K562 (cell line): ENCODE measurements around the gene FGF22. TPM values are rescaled to one million over a fixed set of nuclear protein-coding genes. Genes with fewer than 3 reads are reported as not detected.

Source experiments
- ARID3A ChIP-seq: IDR thresholded peaks from 2 replicates; pipeline ENCODE4 v1.6.1; 2012; ENCODE audit warnings: low read depth, low read length, improper control_type of control experiment, borderline replicate concordance
- BHLHE40 ChIP-seq: IDR thresholded peaks from 2 replicates; pipeline ENCODE4 v1.6.1; 2011; ENCODE audit warnings: low read length, improper control_type of control experiment
- ERF ChIP-seq: fragments of 450-650 bp; formaldehyde crosslinking; IDR thresholded peaks from 2 replicates; pipeline ENCODE4 v1.4.0; 2020; ENCODE audit warnings: mild to moderate bottlenecking, mixed read lengths
- GTF2F1 ChIP-seq: IDR thresholded peaks from 2 replicates; pipeline ENCODE4 v1.6.1; 2011; ENCODE audit warnings: low read depth, low read length, improper control_type of control experiment
- HEY1 ChIP-seq: fragments of 250-450 bp; sonication (Bioruptor Pico); IDR thresholded peaks from 2 replicates; pipeline ENCODE4 v1.5.0; 2020; ENCODE audit warnings: mild to moderate bottlenecking, moderate library complexity, borderline replicate concordance
- JUN ChIP-seq, 2 experiments: sonication (generic) in 1 of 2; formaldehyde crosslinking in 1 of 2; IDR thresholded peaks; 2 replicates each; pipeline versions ENCODE4 v1.6.1 to v1.8.0; 2012 to 2022; ENCODE audit warnings: borderline replicate concordance in 2 of 2, mild to moderate bottlenecking in 2 of 2, improper control_type of control experiment in 1 of 2, low read depth in 1 of 2, low read length in 1 of 2, missing genetic modification reagents in 1 of 2
- MITF ChIP-seq: IDR thresholded peaks from 2 replicates; pipeline ENCODE4 v1.6.1; 2014; ENCODE audit warnings: antibody characterized with exemption
- MYNN ChIP-seq, 2 experiments: sonication (generic); formaldehyde crosslinking in 1 of 2; IDR thresholded peaks; 2 replicates each; pipeline versions ENCODE4 v1.5.0 to v1.6.1; 2016 to 2020; ENCODE audit warnings: antibody characterized with exemption in 1 of 2, missing genetic modification reagents in 1 of 2
- NFE2 ChIP-seq: IDR thresholded peaks from 2 replicates; pipeline ENCODE4 v1.6.1; 2014; ENCODE audit warnings: antibody characterized with exemption, low read depth
- NFRKB ChIP-seq: fragments of 450-650 bp; IDR thresholded peaks from 2 replicates; pipeline ENCODE4 v1.6.1; 2016; ENCODE audit warnings: low read depth
- SMAD1 ChIP-seq: fragments of 150-350 bp; IDR thresholded peaks from 2 replicates; pipeline ENCODE4 v1.6.1; 2014; ENCODE audit warnings: low read length, low read depth; ENCODE audit not compliant: partially characterized antibody
- TCFL5 ChIP-seq: fragments of 250-450 bp; sonication (Bioruptor Pico); conservative IDR thresholded peaks from 2 replicates; pipeline ENCODE4 v1.6.1; 2021; ENCODE audit warnings: mild to moderate bottlenecking, moderate library complexity, matching md5 sums
- THRB ChIP-seq: fragments of 450-650 bp; formaldehyde crosslinking; conservative IDR thresholded peaks from 2 replicates; pipeline ENCODE4 v1.4.0; 2022; ENCODE audit warnings: mild to moderate bottlenecking, missing genetic modification characterization
- ZBTB5 ChIP-seq: fragments of 450-650 bp; IDR thresholded peaks from 2 replicates; pipeline ENCODE4 v1.6.1; 2017; ENCODE audit warnings: antibody characterized with exemption
- ZFX ChIP-seq: sonication (generic); formaldehyde crosslinking; IDR thresholded peaks from 2 replicates; pipeline ENCODE4 v1.8.0; 2022; ENCODE audit warnings: mild to moderate bottlenecking, missing genetic modification reagents, moderate library complexity
- ZNF507 ChIP-seq: conservative IDR thresholded peaks from 2 replicates; pipeline ENCODE4 v1.6.1; 2017; ENCODE audit warnings: missing genetic modification characterization, missing compliant biosample characterization
- ZNF639 ChIP-seq, 2 experiments: fragments of 200-800 bp in 1 of 2; sonication (Bioruptor generic) in 1 of 2; sonication (generic) in 1 of 2; formaldehyde crosslinking in 1 of 2; IDR thresholded peaks in 1 of 2; conservative IDR thresholded peaks in 1 of 2; 2 replicates each; pipeline versions ENCODE4 v1.5.0 to v1.6.1; 2016 to 2020; ENCODE audit warnings: missing compliant biosample characterization in 1 of 2, missing genetic modification characterization in 1 of 2, missing genetic modification reagents in 1 of 2
- ZNF644 ChIP-seq: fragments of 200-800 bp; sonication (Bioruptor generic); IDR thresholded peaks from 2 replicates; pipeline ENCODE4 v1.6.1; 2016; ENCODE audit warnings: low read depth, missing genetic modification characterization, missing compliant biosample characterization
- polyA plus RNA-seq, 8 experiments: library from polyadenylated mRNA; depleted of rRNA in 4 of 8; stranded (reverse) in 5 of 8; unstranded in 3 of 8; fragments of >200 nt; fragmentation: Nextera tagmentation in 2 of 8; fragmentation: Illumina TruSeq in 1 of 8; extraction: Ambion mirVana in 2 of 8; extraction: Trizol in 1 of 8; gene quantifications; 2 replicates each; pipeline versions ENCODE4 v1.2.1 to v1.2.3, GENCODE V29; 2011 to 2014; ENCODE audit warnings: inconsistent platforms in 1 of 8, missing spikeins in 1 of 8
- total RNA-seq, 7 experiments: library from RNA; depleted of rRNA in 6 of 7; stranded (reverse); fragments of >200 nt in 6 of 7; fragmentation: Illumina TruSeq in 2 of 7; extraction: Trizol in 2 of 7; gene quantifications; 2 replicates each; pipeline versions ENCODE4 v1.2.1 to v1.2.3, GENCODE V29; 2011 to 2021; ENCODE audit warnings: low replicate concordance in 1 of 7

FGF22 gene
- total and polyA plus RNA-seq, 9 of the 15 experiments (the other 6 are each of a cell fraction or from before 2014, with no cell fraction given), result 0.14 to 2.2 (median 0.86) TPM; not detected in 4

GRCh38 chr19:680287-681028 is 40.8 kb downstream of the FGF22 start (continued):
- peak; percentile 93 for TF ChIP-seq THRB (CRISPR knock-in tag)
- TF ChIP-seq ARID3A, result no peak
- no peak for TF ChIP-seq HEY1 (CRISPR knock-in tag)
- TF ChIP-seq NFE2, result 0 out of 2 replicates have a peak, but pooled peaks have one; percentile 0
- TF ChIP-seq ZBTB5, result no peak
- TF ChIP-seq ZFX, result peak; percentile 31
- TF ChIP-seq ZNF507, result no peak
- TF ChIP-seq GTF2F1, result no peak
- TF ChIP-seq JUN (IDR thresholded peaks at IDR 0.05; ENCODE audit: borderline replicate concordance, low read depth, low read length), result 0 out of 2 replicates have a peak, but pooled peaks have one; percentile 5
- no peak for TF ChIP-seq JUN (CRISPR knock-in tag; IDR thresholded peaks at IDR 0.05; ENCODE audit: borderline replicate concordance)
- no peak for TF ChIP-seq TCFL5 (CRISPR knock-in tag)
- TF ChIP-seq NFRKB, result no peak
- TF ChIP-seq ERF (CRISPR knock-in tag), result no peak; the same call in none of the 2 replicates
- no peak for TF ChIP-seq ZNF644 (tag)
- no peak for TF ChIP-seq SMAD1
- TF ChIP-seq ZNF639 (CRISPR knock-in tag; conservative IDR thresholded peaks at IDR 0.05 in 1 of 2, IDR thresholded peaks at IDR 0.05 in 1 of 2), result peak in 1 of 2 experiments; percentile 99; a peak in 2 of 4 replicates
- no peak for TF ChIP-seq MYNN (IDR thresholded peaks at IDR 0.05)
- no peak for TF ChIP-seq MYNN (CRISPR knock-in tag; IDR thresholded peaks at IDR 0.05)
- TF ChIP-seq BHLHE40, result peak; percentile 53
- TF ChIP-seq MITF, result no peak
